ENCODE measurements around the gene SLC44A4. TPM values are rescaled to one million over a fixed set of nuclear protein-coding genes. Genes with fewer than 3 reads are reported as not detected.
"Not testable (repeated sequence)": the region's sequence is repeated elsewhere in the genome, so short reads cannot be mapped to it uniquely, and the experiment has no call there.

Gene SLC44A4
- total and polyA plus RNA-seq, 4 donors: 0.13 to 2.4 (median 0.17) TPM; not detected in 1

DNA sequence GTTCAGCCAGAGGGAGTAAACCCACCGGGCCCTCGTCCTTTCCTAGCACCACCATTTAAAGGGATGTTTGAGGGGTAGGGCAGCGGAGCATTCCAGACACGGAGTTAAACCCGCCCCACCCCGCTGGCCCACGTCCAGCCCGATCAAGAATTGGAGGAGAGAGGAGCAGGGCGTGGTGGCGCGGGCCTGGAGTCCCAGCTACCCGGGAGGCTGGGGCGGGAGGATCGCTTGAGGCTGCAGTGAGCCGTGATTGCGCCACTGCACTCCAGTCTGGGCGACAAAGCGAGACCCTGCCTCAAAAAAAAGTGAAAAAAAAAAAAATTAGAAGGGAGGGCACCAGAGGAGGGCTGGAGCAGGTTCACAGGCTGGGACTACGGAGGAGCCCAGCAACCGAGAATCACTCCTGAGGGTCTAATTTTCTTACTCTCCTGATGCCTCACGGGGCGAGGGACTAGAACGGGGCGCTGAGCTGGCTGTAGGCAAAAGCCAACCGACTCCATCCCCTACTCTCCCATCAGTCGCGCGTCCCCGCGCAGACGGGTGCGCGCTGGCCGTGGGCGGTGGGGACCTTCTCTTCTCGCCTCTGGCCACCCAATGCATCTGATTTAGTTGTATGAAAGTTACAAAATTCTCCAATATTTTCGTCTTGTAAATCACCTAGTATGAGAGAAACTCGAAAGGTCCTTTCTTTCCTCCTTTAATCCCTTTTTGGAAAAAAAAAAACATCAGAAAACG is 57.3 kb downstream of the SLC44A4 start:
- H3K4me1 ChIP-seq (ENCODE audit: control insufficient read depth in 4 of 4, insufficient read depth in 4 of 4, low read length in 3 of 4): peaks cover 9 to 23% (median 16%) of the 10 kb centered on the region in 4 donors
- TF ChIP-seq NR2F2 (IDR thresholded peaks at IDR 0.05): no peak
- no peak for TF ChIP-seq HNF4A (conservative IDR thresholded peaks at IDR 0.05)
- no peak for TF ChIP-seq RXRA (IDR thresholded peaks at IDR 0.05)
- TF ChIP-seq, protein P1, sequence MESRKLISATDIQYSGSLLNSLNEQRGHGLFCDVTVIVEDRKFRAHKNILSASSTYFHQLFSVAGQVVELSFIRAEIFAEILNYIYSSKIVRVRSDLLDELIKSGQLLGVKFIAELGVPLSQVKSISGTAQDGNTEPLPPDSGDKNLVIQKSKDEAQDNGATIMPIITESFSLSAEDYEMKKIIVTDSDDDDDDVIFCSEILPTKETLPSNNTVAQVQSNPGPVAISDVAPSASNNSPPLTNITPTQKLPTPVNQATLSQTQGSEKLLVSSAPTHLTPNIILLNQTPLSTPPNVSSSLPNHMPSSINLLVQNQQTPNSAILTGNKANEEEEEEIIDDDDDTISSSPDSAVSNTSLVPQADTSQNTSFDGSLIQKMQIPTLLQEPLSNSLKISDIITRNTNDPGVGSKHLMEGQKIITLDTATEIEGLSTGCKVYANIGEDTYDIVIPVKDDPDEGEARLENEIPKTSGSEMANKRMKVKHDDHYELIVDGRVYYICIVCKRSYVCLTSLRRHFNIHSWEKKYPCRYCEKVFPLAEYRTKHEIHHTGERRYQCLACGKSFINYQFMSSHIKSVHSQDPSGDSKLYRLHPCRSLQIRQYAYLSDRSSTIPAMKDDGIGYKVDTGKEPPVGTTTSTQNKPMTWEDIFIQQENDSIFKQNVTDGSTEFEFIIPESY (IDR thresholded peaks at IDR 0.05): no peak
- TF ChIP-seq JUND (IDR thresholded peaks at IDR 0.05): no peak
- TF ChIP-seq, protein P2, sequence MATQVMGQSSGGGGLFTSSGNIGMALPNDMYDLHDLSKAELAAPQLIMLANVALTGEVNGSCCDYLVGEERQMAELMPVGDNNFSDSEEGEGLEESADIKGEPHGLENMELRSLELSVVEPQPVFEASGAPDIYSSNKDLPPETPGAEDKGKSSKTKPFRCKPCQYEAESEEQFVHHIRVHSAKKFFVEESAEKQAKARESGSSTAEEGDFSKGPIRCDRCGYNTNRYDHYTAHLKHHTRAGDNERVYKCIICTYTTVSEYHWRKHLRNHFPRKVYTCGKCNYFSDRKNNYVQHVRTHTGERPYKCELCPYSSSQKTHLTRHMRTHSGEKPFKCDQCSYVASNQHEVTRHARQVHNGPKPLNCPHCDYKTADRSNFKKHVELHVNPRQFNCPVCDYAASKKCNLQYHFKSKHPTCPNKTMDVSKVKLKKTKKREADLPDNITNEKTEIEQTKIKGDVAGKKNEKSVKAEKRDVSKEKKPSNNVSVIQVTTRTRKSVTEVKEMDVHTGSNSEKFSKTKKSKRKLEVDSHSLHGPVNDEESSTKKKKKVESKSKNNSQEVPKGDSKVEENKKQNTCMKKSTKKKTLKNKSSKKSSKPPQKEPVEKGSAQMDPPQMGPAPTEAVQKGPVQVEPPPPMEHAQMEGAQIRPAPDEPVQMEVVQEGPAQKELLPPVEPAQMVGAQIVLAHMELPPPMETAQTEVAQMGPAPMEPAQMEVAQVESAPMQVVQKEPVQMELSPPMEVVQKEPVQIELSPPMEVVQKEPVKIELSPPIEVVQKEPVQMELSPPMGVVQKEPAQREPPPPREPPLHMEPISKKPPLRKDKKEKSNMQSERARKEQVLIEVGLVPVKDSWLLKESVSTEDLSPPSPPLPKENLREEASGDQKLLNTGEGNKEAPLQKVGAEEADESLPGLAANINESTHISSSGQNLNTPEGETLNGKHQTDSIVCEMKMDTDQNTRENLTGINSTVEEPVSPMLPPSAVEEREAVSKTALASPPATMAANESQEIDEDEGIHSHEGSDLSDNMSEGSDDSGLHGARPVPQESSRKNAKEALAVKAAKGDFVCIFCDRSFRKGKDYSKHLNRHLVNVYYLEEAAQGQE (IDR thresholded peaks at IDR 0.05): peak; percentile 1
- TF ChIP-seq GABPA (IDR thresholded peaks at IDR 0.05 in 1 of 2, conservative IDR thresholded peaks at IDR 0.05 in 1 of 2): no peak
- no peak for TF ChIP-seq RAD21 (IDR thresholded peaks at IDR 0.05)
- 16% methylated on average over 39 of the region's 39 CpGs for WGBS
- H3K27me3 ChIP-seq (ENCODE audit: control insufficient read depth in 4 of 4, insufficient read depth in 4 of 4, low read length in 3 of 4): no peaks in the 10 kb centered on the region
- DNase-seq (ENCODE audit: low spot score): peak; percentile 87
- H3K27ac ChIP-seq (ENCODE audit: low read depth in 1 of 2, low read length in 2 of 2): peak overlapping the region; percentile 98 to 99
- H3K4me3 ChIP-seq (ENCODE audit: low read depth in 1 of 3, low read length in 3 of 3): peak overlapping the region; percentile 43 to 61 (median 53)
- H3K9me3 ChIP-seq (ENCODE audit: control insufficient read depth in 4 of 4, low read length in 3 of 4): no peaks in the 10 kb centered on the region
- peak overlapping the region; percentile 52 to 83 for H3K9ac ChIP-seq (ENCODE audit: low read depth in 1 of 2, low read length in 2 of 2)
- H3K36me3 ChIP-seq (ENCODE audit: control insufficient read depth in 4 of 4, insufficient read depth in 3 of 4, low read depth in 1 of 4, low read length in 3 of 4): no peaks in the 10 kb centered on the region

DNA sequence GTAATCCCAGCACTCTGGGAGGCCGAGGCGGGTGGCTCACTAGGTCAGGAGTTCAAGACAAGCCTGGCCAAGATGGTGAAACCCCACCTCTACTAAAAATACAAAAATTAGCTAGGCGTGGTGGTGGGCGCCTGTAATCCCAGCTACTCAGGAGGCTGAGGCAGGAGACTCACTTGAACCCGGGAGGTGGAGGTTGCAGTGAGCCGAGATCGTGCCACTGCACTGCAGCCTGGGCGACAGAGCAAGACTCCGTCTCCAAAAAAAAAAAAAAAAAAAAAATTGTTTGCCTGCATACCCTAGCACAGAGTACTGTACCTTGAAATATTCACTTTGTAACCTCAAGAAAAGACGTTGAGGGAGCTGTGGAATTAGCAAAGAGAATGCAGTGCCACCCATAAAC is 58.4 kb downstream of the SLC44A4 start:
- H3K27me3 ChIP-seq (ENCODE audit: control insufficient read depth in 4 of 4, insufficient read depth in 4 of 4, low read length in 3 of 4); H3K9me3 ChIP-seq (ENCODE audit: control insufficient read depth in 4 of 4, low read length in 3 of 4); H3K27ac ChIP-seq (ENCODE audit: low read depth in 1 of 2, low read length in 2 of 2); H3K36me3 ChIP-seq (ENCODE audit: control insufficient read depth in 4 of 4, insufficient read depth in 3 of 4, low read depth in 1 of 4, low read length in 3 of 4); H3K9ac ChIP-seq (ENCODE audit: low read depth in 1 of 2, low read length in 2 of 2); DNase-seq (ENCODE audit: low spot score); H3K4me3 ChIP-seq (ENCODE audit: low read depth in 1 of 3, low read length in 3 of 3): not testable (repeated sequence)
- H3K4me1 ChIP-seq (ENCODE audit: control insufficient read depth in 4 of 4, insufficient read depth in 4 of 4, low read length in 3 of 4): peaks cover 9 to 23% (median 15%) of the 10 kb centered on the region in 4 donors
- WGBS: 89% methylated on average over 10 of the region's 10 CpGs

DNA sequence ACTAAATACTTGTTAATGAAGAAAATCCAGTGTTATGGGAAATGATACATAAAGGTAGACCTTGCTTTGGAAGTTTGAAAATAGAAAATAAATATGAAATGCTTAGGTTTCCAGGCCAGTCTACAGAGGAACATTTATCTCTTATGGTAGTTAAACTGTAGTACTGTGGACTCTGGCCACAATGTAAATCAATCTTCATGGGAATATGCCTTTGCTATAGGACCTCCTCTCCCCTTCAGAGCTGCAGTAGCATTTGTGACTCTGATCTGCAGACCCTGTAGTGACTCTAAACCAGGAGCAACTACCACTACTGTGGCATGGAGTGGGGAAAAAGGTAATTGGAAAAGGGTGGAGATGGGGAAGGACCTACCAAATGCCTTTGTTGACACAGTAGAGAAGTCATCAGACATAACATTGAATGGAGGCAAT is 58.9 kb downstream of the SLC44A4 start:
- no peaks in the 10 kb centered on the region for H3K9me3 ChIP-seq (ENCODE audit: control insufficient read depth in 4 of 4, low read length in 3 of 4)
- no peak overlapping the region for H3K4me3 ChIP-seq (ENCODE audit: low read depth in 1 of 3, low read length in 3 of 3)
- TF ChIP-seq, protein P3, sequence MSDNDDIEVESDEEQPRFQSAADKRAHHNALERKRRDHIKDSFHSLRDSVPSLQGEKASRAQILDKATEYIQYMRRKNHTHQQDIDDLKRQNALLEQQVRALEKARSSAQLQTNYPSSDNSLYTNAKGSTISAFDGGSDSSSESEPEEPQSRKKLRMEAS (IDR thresholded peaks at IDR 0.05): no peak
- TF ChIP-seq, protein P1 (IDR thresholded peaks at IDR 0.05): peak; percentile 9
- no peak for TF ChIP-seq TAF1 (conservative IDR thresholded peaks at IDR 0.05)
- peak in 1 of 2 donors; percentile 2 for TF ChIP-seq JUND (IDR thresholded peaks at IDR 0.05)
- peak; percentile 3 for TF ChIP-seq NR2F2 (IDR thresholded peaks at IDR 0.05)
- TF ChIP-seq YY1 (IDR thresholded peaks at IDR 0.05): no peak
- no peak overlapping the region for H3K9ac ChIP-seq (ENCODE audit: low read depth in 1 of 2, low read length in 2 of 2)
- H3K27ac ChIP-seq (ENCODE audit: low read depth in 1 of 2, low read length in 2 of 2): peak overlapping the region; percentile 54 to 55
- no peaks in the 10 kb centered on the region for H3K27me3 ChIP-seq (ENCODE audit: control insufficient read depth in 4 of 4, insufficient read depth in 4 of 4, low read length in 3 of 4)
- no peaks in the 10 kb centered on the region for H3K36me3 ChIP-seq (ENCODE audit: control insufficient read depth in 4 of 4, insufficient read depth in 3 of 4, low read depth in 1 of 4, low read length in 3 of 4)
- no peak for DNase-seq (ENCODE audit: low spot score)
- H3K4me1 ChIP-seq (ENCODE audit: control insufficient read depth in 4 of 4, insufficient read depth in 4 of 4, low read length in 3 of 4): peaks cover 9 to 23% (median 15%) of the 10 kb centered on the region in 4 donors
